ENCODE data around the gene VRK1. TPM values are rescaled to one million over a fixed set of nuclear protein-coding genes. Genes with fewer than 3 reads are reported as not detected.

The VRK1 gene
- total RNA-seq, 4 donors from 2014 or later: 3.8 to 7.0 (median 5.4) TPM

- no peak for ATAC-seq
- in situ Hi-C loops (cut with MboI; ENCODE audit: low sequenced_read_pairs in 4 of 4) (no loop called here), intact Hi-C loops (cut with DNase I; ENCODE audit: low total_unique reads) (no loop called here)
Observed at GRCh38 chr14:96901227-96901626, 104.0 kb downstream of the VRK1 start.

GRCh38 chr14:96902004-96902403 lies 104.8 kb downstream of the VRK1 start:
- in situ Hi-C loops (cut with MboI; ENCODE audit: low sequenced_read_pairs in 4 of 4): no loop called here

More at GRCh38 chr14:96901227-96901626, 104.0 kb downstream of the VRK1 start:
- no peak overlapping the region for H3K27ac ChIP-seq
- H3K27me3 ChIP-seq: no peaks in the 10 kb centered on the region
- no peak overlapping the region for H3K4me3 ChIP-seq
- H3K36me3 ChIP-seq: no peaks in the 10 kb centered on the region
- DNase-seq: no peak
- no peaks in the 10 kb centered on the region for H3K4me1 ChIP-seq
- TF ChIP-seq CTCF (IDR thresholded peaks at IDR 0.05 in 4 of 5, conservative IDR thresholded peaks at IDR 0.05 in 1 of 5): no peak
- no peak for TF ChIP-seq POLR2A (IDR thresholded peaks at IDR 0.05)
- H3K9me3 ChIP-seq: no peaks in the 10 kb centered on the region

GRCh38 chr14:96903444-96904023 lies 106.4 kb downstream of the VRK1 start:
- H3K9me3 ChIP-seq: no peaks in the 10 kb centered on the region
- in situ Hi-C loops (cut with MboI; ENCODE audit: low sequenced_read_pairs in 4 of 4): no loop called here
- TF ChIP-seq POLR2A (IDR thresholded peaks at IDR 0.05): no peak
- TF ChIP-seq CTCF (IDR thresholded peaks at IDR 0.05 in 4 of 5, conservative IDR thresholded peaks at IDR 0.05 in 1 of 5): no peak
- intact Hi-C loops (cut with DNase I; ENCODE audit: low total_unique reads): no loop called here
- H3K36me3 ChIP-seq: no peaks in the 10 kb centered on the region
- H3K4me3 ChIP-seq: no peak overlapping the region
- ATAC-seq (no peak), DNase-seq (no peak)
- H3K4me1 ChIP-seq: no peaks in the 10 kb centered on the region
- H3K27me3 ChIP-seq: no peaks in the 10 kb centered on the region
- H3K27ac ChIP-seq: no peak overlapping the region

More at GRCh38 chr14:96902004-96902403, 104.8 kb downstream of the VRK1 start:
- no peaks in the 10 kb centered on the region for H3K36me3 ChIP-seq
- no peak overlapping the region for H3K4me3 ChIP-seq
- TF ChIP-seq CTCF (IDR thresholded peaks at IDR 0.05 in 4 of 5, conservative IDR thresholded peaks at IDR 0.05 in 1 of 5) (no peak), POLR2A (IDR thresholded peaks at IDR 0.05) (no peak)
- intact Hi-C loops (cut with DNase I; ENCODE audit: low total_unique reads): no loop called here
- no peaks in the 10 kb centered on the region for H3K27me3 ChIP-seq
- DNase-seq (no peak), ATAC-seq (no peak)
- no peaks in the 10 kb centered on the region for H3K9me3 ChIP-seq
- no peaks in the 10 kb centered on the region for H3K4me1 ChIP-seq
- H3K27ac ChIP-seq: no peak overlapping the region

GRCh38 chr14:96904201-96904600 lies 107.0 kb downstream of the VRK1 start:
- in situ Hi-C loops (cut with MboI; ENCODE audit: low sequenced_read_pairs in 4 of 4): no loop called here
- no peaks in the 10 kb centered on the region for H3K36me3 ChIP-seq
- no peak overlapping the region for H3K4me3 ChIP-seq
- DNase-seq (no peak), ATAC-seq (no peak)
- TF ChIP-seq POLR2A (IDR thresholded peaks at IDR 0.05) (no peak), CTCF (IDR thresholded peaks at IDR 0.05 in 4 of 5, conservative IDR thresholded peaks at IDR 0.05 in 1 of 5) (no peak)
- intact Hi-C loops (cut with DNase I; ENCODE audit: low total_unique reads): no loop called here
- no peaks in the 10 kb centered on the region for H3K4me1 ChIP-seq
- H3K9me3 ChIP-seq: no peaks in the 10 kb centered on the region
- no peak overlapping the region for H3K27ac ChIP-seq
- no peaks in the 10 kb centered on the region for H3K27me3 ChIP-seq

GRCh38 chr14:96905065-96905464 lies 107.9 kb downstream of the VRK1 start:
- no peaks in the 10 kb centered on the region for H3K27me3 ChIP-seq
- intact Hi-C loops (cut with DNase I; ENCODE audit: low total_unique reads): no loop called here
- TF ChIP-seq POLR2A (IDR thresholded peaks at IDR 0.05): no peak
- no peak for TF ChIP-seq CTCF (IDR thresholded peaks at IDR 0.05 in 4 of 5, conservative IDR thresholded peaks at IDR 0.05 in 1 of 5)
- no peak for DNase-seq
- H3K36me3 ChIP-seq: no peaks in the 10 kb centered on the region
- H3K4me1 ChIP-seq: no peaks in the 10 kb centered on the region
- ATAC-seq: no peak
- H3K9me3 ChIP-seq: no peaks in the 10 kb centered on the region
- in situ Hi-C loops (cut with MboI; ENCODE audit: low sequenced_read_pairs in 4 of 4): no loop called here
- no peak overlapping the region for H3K4me3 ChIP-seq
- H3K27ac ChIP-seq: no peak overlapping the region
